Testis (tissue), 3 donors: ENCODE measurements around the gene HSD11B1L. TPM values are rescaled to one million over a fixed set of nuclear protein-coding genes. Genes with fewer than 3 reads are reported as not detected.

ENCODE experiments used
- DNase-seq: peaks from one replicate; pipeline ENCODE4 v3.0.0-alpha.2; 2019
- H3K27ac ChIP-seq, 2 donors: fragments of 200-600 bp; sonication (generic); one replicate each; pipeline ENCODE4 v1.5.1; 2019
- H3K27me3 ChIP-seq: fragments of 200-600 bp; sonication (generic); one replicate; pipeline ENCODE4 v1.5.1; 2019
- H3K36me3 ChIP-seq: fragments of 200-600 bp; sonication (generic); one replicate; pipeline ENCODE4 v1.5.1; 2017; ENCODE audit warnings: low read depth; ENCODE audit errors: missing control alignments
- H3K4me1 ChIP-seq: fragments of 200-600 bp; sonication (generic); one replicate; pipeline ENCODE4 v1.5.1; 2019
- H3K4me3 ChIP-seq, 2 donors: fragments of 200-600 bp; sonication (generic); one replicate each; pipeline ENCODE4 v1.5.1; 2017 to 2019
- H3K9me3 ChIP-seq: fragments of 200-600 bp; sonication (generic); one replicate; pipeline ENCODE4 v1.5.1; 2017
- CTCF ChIP-seq, 3 experiments: fragments of 450-650 bp in 2 of 3; fragments of 200-600 bp in 1 of 3; sonication (generic) in 1 of 3; IDR thresholded peaks; one replicate each; pipeline ENCODE4 v1.5.1; 2016 to 2019; ENCODE audit warnings: antibody characterized with exemption in 3 of 3, mild to moderate bottlenecking in 2 of 3, moderate library complexity in 1 of 3
- POLR2A ChIP-seq: fragments of 450-650 bp; IDR thresholded peaks from one replicate; pipeline ENCODE4 v1.6.1; 2017; ENCODE audit warnings: antibody characterized with exemption, mild to moderate bottlenecking, moderate library complexity
- WGBS, 2 donors: methylation state at CpG; one replicate each; pipeline ENCODE4 v1.1.5; 2018; 5-methylcytosine and 5-hydroxymethylcytosine counted together
- intact Hi-C: fragments of 100-400 bp; cut with DNase I; formaldehyde crosslinking; loops from one replicate; pipeline ENCODE4 v1.15.1; 2023; ENCODE audit warnings: low total_unique reads
- polyA plus RNA-seq: library from polyadenylated mRNA; stranded (reverse); fragments of 350-450 nt; fragmentation: Illumina TruSeq; extraction: RNeasy Lipid Tissue Mini Kit (QIAGEN cat#74804); gene quantifications from one replicate; pipeline ENCODE4 v1.2.3, GENCODE V29; 2014; ENCODE audit warnings: low read depth, low replicate concordance; ENCODE audit not compliant: insufficient read depth
- total RNA-seq, 2 donors: library from RNA; depleted of rRNA; stranded (reverse); fragments of >200 nt; gene quantifications; one replicate each; pipeline ENCODE4 v1.2.3, GENCODE V29; 2016

HSD11B1L gene
- total and polyA plus RNA-seq, 3 donors from 2014 or later: 8.1 to 21.0 (median 18.8) TPM

DNA sequence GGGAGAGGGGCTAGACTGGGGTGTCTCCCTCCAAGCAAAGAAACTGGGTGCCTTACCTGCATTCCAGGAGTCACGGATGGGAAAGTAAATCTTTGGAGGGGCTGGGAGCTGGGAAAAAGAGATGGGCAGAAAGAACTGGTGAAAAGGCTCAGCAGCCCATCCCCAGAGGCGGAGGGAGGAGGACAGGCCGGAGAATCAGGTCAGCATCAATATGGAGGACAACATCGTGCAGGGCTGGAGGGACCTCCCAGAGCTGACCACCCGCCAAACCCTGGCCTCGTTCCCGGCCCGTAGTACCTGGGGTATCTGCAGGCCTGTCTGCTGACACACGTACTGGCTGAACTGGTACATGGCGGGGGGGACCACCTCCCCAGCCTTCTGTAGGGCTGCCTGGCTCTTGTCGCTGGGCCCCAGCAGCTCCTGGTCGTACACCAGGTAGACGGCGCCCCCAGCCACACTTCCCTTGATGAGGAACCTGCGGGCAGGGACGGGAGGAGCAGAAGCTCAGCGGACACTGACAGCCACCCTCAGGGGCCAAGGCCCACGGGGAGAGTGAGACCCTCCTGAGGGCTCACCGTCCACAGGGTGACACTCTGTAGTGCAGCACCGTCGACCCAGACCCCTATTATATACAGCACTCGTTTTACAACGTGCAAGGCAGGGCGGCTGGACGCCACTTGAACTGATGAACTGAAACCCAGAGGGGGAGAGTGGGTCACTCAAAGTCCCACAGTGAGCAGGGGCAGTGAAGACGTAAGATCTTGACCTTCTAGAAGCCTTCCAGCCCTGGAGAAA lies 1.3 kb upstream of the HSD11B1L start:
- peak overlapping the region; percentile 70 to 87 for H3K27ac ChIP-seq
- H3K4me3 ChIP-seq: peak overlapping the region; percentile 70 to 94
- intact Hi-C loops: no loop called here
- DNase-seq: no peak
- H3K27me3 ChIP-seq: no peaks in the 10 kb centered on the region
- TF ChIP-seq CTCF (IDR thresholded peaks at IDR 0.05) (no peak), POLR2A (no peak)
- H3K4me1 ChIP-seq: peaks cover 10% of the 10 kb centered on the region
- no peaks in the 10 kb centered on the region for H3K36me3 ChIP-seq
- 16 to 18% methylated on average over 13 to 26 of the region's 26 CpGs for WGBS, 2 donors
- no peaks in the 10 kb centered on the region for H3K9me3 ChIP-seq

GRCh38 chr19:5680084-5680436 lies 767 bp upstream of the HSD11B1L start:
- Histone ChIP-seq H3K27ac (peak overlapping the region; percentile 70 to 87), H3K27me3 (no peaks in the 10 kb centered on the region), H3K9me3 (no peaks in the 10 kb centered on the region), H3K4me1 (peaks cover 10% of the 10 kb centered on the region), H3K36me3 (no peaks in the 10 kb centered on the region), H3K4me3 (peak overlapping the region; percentile 70 to 94)
- intact Hi-C loops: no loop called here
- no peak for DNase-seq
- 0 to 1% methylated on average over 8 to 23 of the region's 23 CpGs for WGBS, 2 donors
- TF ChIP-seq POLR2A (no peak), CTCF (IDR thresholded peaks at IDR 0.05) (no peak)

DNA sequence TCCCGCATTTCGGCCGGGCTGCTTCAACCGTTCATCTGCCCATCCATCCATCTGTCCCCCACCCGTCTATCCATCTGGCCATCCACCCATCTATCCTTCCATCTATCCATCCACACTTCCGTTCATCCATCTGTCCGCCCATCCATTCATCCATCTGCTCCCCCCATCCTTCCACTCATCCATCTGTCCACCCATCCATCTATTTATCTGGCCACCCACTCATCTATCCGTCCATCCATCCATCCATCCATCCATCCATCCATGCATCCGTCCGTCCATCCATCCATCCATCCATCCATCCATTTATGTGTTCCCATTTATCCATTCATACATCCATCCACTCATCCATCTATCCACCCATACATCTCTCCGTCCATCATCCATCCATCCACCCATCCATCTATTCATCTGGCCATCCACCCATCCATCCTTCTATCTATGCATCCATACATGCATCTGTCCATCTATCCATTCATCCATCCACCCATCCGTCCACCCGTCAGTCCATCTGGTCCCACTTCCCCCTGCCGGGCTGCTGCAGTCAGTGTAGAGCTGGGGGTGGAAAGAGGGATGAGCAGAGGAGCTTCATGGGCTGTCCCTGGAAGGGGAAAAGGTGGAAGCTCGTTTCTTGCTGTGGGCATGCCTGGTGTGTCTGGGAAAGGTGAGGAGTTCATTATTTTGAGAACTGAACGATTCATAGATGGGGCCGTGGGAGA lies 722 bp downstream of the HSD11B1L start:
- no peaks in the 10 kb centered on the region for H3K9me3 ChIP-seq
- intact Hi-C loops: no loop called here
- no peak overlapping the region for H3K27ac ChIP-seq
- no peak for DNase-seq
- WGBS, 2 donors: 46 to 51% methylated on average over 17 of the region's 17 CpGs
- TF ChIP-seq CTCF (IDR thresholded peaks at IDR 0.05) (no peak), POLR2A (no peak)
- peaks cover 13% of the 10 kb centered on the region for H3K4me1 ChIP-seq
- no peaks in the 10 kb centered on the region for H3K27me3 ChIP-seq
- peak overlapping the region; percentile 70 to 94 for H3K4me3 ChIP-seq
- H3K36me3 ChIP-seq: no peaks in the 10 kb centered on the region

- no peak for DNase-seq
- Histone ChIP-seq H3K9me3 (no peaks in the 10 kb centered on the region), H3K27ac (no peak overlapping the region), H3K4me3 (no peak overlapping the region), H3K36me3 (no peaks in the 10 kb centered on the region), H3K4me1 (peaks cover 13% of the 10 kb centered on the region), H3K27me3 (no peaks in the 10 kb centered on the region)
- WGBS, 2 donors: 79 to 92% methylated on average over 3 of the region's 3 CpGs
- intact Hi-C loops: no loop called here
- no peak for TF ChIP-seq CTCF (IDR thresholded peaks at IDR 0.05)
- TF ChIP-seq POLR2A: no peak
Observed at GRCh38 chr19:5682107-5682482, 1.3 kb downstream of the HSD11B1L start.
